CD4-positive, alpha-beta T cell treated with Interleukin-6 at 100 ng/mL for 8 hours (primary cell): Measurements from ENCODE around the gene CFAP97D1.

Experiments used
- DNase-seq: peaks from one replicate; pipeline ENCODE4 v3.0.0-alpha.2; 2020; ENCODE audit warnings: mixed read lengths, low spot score

CFAP97D1 gene

GRCh38 chr17:43780135-43780534, at the start of gene CFAP97D1:
Gene CFAP97D1, plus strand, starts transcription at chr17:43780435. Its CDS starts 28 bp downstream, at chr17:43780463.
- no peak for DNase-seq

- no peak for DNase-seq
These were observed 47.3 kb upstream of the CFAP97D1 start for GRCh38 chr17:43732958-43733357.

DNA sequence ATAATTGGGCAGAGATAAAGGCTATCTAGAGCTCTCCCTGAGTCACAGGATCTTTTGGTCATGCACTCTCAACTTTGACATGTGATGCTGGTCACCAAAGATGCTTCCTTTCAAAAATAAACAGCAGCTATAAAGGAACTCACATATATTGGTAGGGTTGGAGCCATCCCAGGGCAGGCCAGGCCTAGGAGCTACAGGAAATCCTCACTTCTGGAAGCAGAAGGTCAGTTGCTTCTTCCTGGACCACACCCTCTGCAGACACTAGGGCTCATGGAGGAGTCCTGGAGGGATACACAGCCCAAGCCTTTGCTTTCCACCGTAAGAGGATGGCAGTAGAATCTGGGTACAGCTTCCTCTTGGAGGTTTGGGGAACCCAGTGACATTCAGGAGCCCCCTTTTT, 46.3 kb upstream of the CFAP97D1 start:
- DNase-seq, result no peak

- no peak for DNase-seq
These were observed 45.9 kb upstream of the CFAP97D1 start for GRCh38 chr17:43734376-43734775.

DNA sequence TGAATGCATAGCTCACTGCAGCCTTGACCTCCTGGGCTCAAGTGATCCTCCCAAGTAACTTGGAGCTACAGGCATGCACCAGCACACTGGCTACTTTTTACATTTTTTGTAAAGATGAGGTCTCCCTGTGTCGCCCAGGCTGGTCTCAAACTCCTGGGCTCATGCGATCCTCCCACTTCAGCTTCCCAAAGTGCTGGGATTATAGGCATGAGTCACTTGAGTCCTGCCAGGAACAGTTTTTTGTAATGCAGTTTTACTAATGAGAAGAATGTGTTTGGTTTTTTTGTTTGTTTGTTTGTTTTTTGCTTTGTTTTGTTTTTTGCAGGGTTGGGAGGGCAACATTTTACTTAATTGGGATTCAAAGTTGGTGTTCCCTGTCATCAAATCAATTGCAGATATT, 43.8 kb upstream of the CFAP97D1 start:
- no peak for DNase-seq

GRCh38 chr17:43737722-43738121, 42.5 kb upstream of the CFAP97D1 start:
- no peak for DNase-seq

DNA sequence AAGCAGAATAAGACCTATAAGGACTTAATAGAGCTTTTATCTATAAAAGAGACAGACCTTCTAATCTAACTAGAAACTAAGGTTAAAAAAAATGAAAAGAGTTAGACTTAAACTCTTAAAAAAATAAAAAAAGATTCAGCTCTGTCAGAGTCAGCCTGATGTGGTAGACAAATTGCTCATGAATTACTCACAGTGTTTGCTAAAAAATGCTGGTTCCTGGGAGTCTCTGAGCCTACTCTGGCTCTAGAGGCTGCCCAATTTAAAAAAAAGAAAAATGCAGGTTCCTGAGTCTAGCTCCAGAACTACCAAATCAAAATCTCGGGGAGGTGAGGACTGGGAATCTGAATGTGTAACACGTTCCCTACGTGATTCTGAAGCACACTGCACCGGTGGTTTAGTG, 39.7 kb upstream of the CFAP97D1 start:
- no peak for DNase-seq

DNA sequence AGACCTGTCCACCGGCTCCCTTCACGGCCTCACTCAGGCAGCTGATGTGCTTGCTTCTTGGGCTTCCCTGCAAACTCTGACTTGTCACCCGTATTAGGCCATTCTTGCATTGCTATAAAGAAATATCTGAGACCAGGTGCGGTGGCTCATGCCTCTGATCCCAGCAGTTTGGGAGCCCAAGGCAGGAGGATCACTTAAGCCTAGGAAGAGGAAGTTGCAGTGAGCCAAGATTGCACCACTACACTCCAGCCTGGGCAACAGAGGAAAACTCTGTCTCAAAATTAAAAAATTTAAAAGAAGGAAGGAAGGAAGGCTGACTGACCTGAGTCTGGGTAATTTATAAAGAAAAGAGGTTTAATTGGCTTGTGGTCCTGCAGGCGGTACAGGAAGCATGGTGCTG, 38.6 kb upstream of the CFAP97D1 start:
- no peak for DNase-seq

- DNase-seq, result no peak
These were observed 34.7 kb upstream of the CFAP97D1 start for GRCh38 chr17:43745541-43745940.

GRCh38 chr17:43750153-43750552, 30.1 kb upstream of the CFAP97D1 start:
- DNase-seq, result no peak

DNA sequence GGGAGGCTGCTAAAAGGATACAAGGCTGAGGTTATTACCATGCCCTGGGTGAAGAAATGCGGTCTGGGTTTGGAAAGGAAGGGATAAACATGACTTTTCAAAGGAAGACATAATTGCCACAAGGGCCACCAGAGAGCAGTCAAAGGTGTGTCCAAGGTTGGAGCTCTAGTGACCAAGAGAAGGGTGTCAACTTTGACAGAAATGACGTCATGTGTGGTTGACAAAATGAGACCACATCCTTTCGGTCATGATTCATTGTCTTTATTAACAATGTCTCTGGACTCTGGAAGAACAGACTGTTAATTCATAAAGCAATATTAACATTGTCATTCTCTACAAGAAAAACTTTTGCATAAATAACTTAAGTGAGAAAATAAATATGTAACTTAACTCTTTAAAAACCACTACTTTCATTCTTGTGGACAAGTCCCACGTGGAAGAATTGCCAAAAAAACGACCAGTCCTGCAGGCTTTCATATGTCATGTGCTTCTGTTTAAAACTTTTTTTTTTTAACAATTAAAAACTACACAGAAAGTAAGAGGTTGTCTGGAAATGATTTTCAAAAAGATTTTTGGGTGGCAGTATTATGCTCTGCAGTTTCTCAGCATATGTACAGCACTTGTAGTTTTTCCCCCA, 26.6 kb upstream of the CFAP97D1 start:
- no peak for DNase-seq

- DNase-seq, result no peak
These were observed 25.3 kb upstream of the CFAP97D1 start for GRCh38 chr17:43754947-43755346.

DNA sequence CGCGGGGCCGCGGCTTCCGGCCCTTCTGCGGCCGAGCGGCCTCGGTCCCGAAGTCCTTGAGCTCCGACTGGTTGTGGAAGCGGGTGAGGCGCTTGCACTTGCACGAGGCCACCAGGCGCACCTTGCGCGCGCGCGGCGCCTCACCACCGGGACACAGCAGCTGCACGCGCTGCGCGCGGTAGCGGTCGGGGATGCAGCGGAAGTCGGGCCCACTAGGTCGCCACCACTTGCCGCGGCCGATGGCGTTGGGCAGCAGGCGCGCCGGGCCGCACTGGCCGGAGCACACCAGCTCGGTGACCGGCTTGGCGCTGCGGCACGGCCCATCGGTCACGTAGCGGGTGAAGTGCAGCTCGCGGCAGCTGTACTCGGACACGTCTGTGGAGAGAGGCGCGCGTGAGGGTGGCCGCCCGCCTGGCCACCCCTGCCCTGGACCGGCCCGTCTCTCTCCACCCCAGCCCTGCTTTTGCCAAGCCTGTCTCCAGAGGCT, 24.8 kb upstream of the CFAP97D1 start:
- no peak for DNase-seq

- no peak for DNase-seq
These were observed 24.0 kb upstream of the CFAP97D1 start for GRCh38 chr17:43756201-43756600.

GRCh38 chr17:43757171-43757660, 23.0 kb upstream of the CFAP97D1 start:
- no peak for DNase-seq

DNA sequence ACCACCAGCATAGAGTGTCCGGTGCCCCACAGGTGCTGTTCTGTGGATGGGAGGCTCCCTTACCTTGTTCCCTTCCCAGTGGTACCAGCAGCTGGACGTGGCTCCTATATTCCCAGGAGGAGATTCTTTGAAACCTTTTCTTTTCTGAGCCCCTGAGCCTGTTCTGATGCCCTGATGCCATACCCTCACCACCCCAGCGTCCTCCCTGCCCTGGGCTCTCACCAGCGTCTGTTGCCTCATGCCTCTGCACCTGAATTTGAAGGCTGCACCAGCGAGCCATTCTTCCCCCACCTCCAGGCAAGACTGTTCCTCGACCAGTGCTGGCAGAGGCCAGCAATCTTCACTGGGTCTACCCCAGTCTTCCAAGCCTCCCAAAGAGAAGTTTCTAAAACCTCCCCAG, 22.1 kb upstream of the CFAP97D1 start:
- no peak for DNase-seq

GRCh38 chr17:43758497-43759174, 21.6 kb upstream of the CFAP97D1 start, which contains the start of gene SOST:
Gene SOST, minus strand, starts transcription at chr17:43758791. Its CDS starts 50 bp downstream, at chr17:43758741.
- no peak for DNase-seq

GRCh38 chr17:43759836-43760235, 20.4 kb upstream of the CFAP97D1 start:
- no peak for DNase-seq

DNA sequence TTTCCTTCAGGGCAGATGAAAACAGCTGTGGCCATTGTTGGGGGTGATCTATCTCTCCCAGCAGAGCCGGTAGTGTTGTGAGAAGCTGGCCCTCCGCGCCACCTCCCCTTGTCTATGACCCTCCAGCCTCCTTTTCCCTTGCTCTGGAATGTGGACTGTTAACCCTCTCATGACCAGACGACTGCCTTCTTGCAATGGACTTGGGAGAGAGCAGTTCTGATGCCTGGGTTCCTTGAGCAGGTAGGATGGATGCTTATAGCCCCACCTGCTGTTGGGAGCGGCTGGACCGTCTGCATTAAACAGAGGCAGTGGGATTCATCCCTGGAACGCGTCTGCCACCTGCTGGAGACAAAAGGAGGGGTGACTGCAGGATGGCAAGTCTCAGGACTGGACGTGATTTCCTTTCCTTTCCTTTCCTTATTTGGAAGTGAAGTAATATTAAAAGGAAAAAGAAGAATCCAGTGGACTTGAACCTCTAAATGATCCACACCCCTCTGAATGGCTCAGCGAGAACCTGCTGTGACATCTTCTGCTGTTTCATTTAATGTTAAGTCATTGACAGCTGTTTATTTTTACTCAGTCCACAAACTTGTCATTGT, 19.9 kb upstream of the CFAP97D1 start:
- DNase-seq, result peak; percentile 86

DNA sequence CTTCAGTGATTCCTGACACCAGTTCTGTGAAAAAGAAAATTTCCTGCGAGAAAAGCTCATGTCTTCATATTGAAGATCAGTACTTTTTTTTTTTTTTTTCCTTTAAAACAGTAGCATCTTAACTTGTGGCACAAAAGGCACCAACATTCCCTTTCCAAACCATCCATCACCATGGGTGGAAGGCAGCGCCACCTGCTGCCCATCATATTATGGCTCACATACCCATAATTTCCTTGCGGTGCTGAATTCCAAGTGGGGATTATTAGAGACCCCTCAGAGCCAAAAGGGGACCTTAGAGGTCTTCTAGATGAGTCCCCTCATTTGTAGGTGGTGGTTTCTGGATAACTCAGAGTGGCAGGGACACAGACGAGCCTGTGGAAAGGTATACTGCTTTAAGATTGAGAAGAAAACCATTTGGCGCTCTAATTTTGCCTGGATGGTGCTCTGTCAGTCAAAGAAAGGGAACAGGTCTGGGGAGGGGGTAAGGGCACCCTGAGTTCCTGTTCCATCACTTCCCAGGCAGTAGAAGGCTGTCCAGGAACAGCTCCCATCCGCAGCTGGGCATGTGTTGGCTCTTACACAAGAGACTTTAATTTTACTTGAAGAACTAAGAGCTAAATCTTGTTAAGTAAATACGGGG, 13.7 kb upstream of the CFAP97D1 start:
- peak; percentile 35 for DNase-seq

DNA sequence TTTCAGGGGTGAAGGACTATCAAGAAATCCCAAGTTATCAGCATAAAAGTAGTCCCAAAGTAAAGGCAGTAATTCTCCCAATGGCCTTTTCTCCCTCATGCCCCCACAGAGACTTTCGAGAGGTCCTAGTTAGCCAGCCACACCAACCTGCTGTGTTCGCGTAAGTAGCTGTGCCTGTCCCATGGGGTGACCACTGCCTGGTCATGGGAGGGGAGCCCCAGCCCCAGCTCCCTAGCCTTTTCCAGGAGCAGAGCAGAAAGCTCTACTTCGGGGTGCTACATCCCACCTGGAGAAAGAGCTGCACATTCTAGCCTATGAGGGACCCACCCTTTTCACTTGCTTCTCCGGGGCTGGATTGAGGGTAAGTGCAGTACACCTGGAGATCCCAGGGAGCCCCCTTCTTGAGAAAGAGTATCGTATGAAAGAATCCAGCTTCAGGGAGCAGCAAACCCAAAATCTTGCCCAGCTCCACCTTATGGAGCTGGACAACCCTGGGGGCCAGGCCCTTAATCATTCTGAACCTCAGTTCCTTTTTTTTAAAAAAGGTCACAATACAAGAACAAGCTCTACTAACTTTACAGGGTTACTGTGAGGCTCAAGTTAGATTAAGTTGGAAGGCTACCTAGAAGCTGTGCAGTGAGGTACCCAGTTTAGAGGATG, 13.1 kb upstream of the CFAP97D1 start:
- no peak for DNase-seq

DNA sequence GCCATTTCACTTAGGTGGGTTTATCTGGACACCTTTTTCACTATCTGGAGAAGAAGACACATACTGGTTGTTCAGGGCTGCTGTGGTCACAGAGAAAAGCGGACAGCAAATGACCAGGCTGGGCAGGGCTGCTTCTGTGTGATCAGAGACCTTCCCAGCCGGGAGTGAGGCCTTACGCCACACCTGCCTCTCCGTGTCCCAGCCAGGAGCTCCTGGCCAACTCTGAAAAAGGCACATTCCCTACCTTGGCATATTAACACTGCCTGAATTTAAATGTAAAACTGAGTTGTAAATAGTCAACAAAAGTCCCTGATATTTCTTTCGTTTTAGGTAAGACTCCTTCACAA, 12.5 kb upstream of the CFAP97D1 start:
- no peak for DNase-seq
